HG02870 (cell line): ENCODE measurements around the gene SPPL2C.

Experiments used
- ATAC-seq: cut with Tn5 transposase; IDR thresholded peaks from one replicate; pipeline ENCODE4 v1.9.1; 2021; ENCODE audit warnings: mild to moderate bottlenecking, moderate library complexity; ENCODE audit not compliant: unreplicated experiment

Gene SPPL2C, protein sequence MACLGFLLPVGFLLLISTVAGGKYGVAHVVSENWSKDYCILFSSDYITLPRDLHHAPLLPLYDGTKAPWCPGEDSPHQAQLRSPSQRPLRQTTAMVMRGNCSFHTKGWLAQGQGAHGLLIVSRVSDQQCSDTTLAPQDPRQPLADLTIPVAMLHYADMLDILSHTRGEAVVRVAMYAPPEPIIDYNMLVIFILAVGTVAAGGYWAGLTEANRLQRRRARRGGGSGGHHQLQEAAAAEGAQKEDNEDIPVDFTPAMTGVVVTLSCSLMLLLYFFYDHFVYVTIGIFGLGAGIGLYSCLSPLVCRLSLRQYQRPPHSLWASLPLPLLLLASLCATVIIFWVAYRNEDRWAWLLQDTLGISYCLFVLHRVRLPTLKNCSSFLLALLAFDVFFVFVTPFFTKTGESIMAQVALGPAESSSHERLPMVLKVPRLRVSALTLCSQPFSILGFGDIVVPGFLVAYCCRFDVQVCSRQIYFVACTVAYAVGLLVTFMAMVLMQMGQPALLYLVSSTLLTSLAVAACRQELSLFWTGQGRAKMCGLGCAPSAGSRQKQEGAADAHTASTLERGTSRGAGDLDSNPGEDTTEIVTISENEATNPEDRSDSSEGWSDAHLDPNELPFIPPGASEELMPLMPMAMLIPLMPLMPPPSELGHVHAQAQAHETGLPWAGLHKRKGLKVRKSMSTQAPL

DNA sequence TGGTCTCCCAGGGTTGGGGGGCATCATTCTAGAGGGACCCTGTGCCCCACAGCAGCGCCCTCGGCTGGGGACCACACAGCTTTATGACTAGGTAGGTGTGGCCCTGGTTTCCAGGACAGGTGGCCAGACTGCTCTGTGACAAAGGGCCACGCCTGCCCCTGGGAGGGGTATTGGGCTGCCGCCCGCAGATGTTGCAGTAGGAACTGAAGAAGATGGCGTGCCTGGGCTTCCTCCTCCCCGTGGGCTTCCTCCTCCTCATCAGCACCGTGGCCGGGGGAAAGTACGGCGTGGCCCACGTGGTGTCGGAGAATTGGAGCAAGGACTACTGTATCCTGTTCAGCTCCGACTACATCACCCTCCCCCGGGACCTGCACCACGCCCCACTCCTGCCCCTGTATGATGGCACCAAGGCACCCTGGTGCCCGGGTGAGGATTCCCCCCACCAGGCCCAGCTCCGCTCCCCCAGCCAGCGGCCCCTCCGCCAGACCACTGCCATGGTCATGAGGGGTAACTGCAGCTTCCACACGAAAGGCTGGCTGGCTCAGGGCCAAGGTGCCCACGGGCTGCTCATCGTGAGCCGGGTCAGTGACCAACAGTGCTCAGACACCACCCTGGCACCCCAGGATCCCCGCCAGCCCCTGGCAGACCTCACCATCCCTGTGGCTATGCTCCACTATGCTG, at the start of gene SPPL2C:
Gene SPPL2C, plus strand, starts transcription at position 187 of the 681 bp plus-strand sequence. Its CDS starts 26 bp downstream, at position 213.
- ATAC-seq, result no peak

DNA sequence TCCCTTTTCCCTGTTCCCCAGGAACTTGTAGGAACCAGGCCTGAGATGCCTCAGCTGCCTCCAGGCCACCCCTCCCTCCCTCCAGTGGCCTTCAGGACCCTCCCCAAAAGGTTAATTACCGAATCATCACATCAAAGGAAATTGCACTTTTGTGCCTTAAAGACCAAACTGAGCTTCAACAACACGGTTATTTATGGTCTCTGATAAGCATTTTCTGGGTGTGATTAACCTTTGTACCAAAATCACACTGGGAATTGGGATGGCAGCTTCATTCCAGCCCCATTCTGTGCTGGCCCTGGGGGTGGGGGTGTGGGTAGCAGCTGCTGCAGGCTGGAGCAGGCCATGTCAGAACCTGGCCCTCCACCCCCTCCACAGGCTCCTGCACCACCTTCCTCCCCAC, 43.9 kb upstream of the SPPL2C start:
- ATAC-seq, result no peak

DNA sequence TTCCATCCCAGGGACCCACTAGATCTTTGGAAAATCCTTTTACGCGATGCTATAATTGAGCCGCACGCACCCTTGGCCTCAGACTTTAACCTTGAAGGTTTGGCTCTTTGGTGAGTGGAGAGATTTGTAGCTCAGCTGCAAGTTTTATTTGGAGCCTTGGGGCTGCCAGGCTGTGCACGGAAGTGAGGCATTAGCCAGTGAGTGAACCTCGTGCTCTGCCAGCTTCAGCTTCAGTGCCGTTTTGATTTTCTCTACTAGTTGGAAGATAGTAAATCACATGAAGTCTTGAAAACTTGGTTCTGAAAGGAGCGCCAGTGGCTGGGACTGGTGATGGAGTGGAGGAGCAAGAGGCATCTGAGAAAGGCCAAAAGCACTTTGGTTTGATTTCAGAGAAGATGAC, 43.3 kb upstream of the SPPL2C start:
- ATAC-seq, result no peak

DNA sequence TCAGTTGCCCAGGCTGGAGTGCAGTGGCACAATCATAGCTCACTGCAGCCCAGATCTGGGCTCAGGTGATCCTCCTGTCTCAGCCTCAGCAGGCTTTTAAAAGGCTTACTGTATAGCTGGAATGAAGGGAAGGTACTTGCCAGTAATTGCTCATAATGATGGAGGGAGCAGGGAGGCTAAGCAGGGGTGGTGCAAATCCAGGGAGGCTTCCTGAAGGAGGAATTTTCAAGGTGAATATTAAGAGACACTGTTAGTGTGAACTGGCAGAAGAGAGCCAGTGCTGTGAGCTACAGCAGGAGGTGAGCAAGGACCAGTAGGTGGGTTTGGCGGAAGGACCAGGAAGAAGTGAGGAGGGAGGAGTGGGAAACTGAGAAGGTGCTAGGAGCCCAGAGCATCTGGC, 35.8 kb upstream of the SPPL2C start:
- ATAC-seq, result no peak

DNA sequence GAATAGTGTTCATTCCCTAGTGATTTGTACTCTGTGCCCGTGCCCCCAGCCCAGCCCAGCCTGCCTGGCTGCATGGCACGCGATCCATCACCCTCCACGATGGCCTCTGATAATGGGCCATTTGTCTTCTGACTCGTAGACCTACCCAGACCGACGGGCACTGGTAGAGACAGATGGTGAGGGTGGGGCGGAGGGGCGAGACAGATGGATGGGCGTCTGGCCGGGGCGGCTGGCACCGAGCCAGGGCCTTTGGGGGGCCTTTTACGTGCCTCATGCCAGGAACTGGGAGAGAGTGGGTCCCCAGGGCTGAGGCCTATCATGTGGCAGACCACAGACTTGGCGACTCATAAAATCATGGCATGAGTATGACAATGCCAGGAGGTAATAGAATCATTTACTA, 35.2 kb upstream of the SPPL2C start:
- ATAC-seq, result no peak

DNA sequence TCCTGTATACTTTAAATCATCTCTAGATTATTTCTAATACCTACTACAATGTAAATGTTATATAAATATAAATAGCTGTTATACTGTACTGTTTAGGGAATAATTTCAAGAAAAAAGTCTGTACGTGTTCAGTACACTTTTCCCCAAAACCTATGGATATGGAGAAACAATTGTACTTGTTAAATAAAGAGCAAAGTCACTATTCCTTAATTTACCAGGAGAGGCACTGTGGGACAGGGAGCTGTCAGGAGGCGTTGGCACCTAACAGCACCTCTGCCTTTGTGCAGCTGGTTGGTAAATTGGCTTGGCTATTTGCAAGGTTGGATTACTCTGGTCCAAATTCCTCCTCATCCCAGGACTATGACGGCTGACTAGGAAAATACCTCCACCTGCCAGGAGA, 32.6 kb upstream of the SPPL2C start:
- ATAC-seq, result no peak

DNA sequence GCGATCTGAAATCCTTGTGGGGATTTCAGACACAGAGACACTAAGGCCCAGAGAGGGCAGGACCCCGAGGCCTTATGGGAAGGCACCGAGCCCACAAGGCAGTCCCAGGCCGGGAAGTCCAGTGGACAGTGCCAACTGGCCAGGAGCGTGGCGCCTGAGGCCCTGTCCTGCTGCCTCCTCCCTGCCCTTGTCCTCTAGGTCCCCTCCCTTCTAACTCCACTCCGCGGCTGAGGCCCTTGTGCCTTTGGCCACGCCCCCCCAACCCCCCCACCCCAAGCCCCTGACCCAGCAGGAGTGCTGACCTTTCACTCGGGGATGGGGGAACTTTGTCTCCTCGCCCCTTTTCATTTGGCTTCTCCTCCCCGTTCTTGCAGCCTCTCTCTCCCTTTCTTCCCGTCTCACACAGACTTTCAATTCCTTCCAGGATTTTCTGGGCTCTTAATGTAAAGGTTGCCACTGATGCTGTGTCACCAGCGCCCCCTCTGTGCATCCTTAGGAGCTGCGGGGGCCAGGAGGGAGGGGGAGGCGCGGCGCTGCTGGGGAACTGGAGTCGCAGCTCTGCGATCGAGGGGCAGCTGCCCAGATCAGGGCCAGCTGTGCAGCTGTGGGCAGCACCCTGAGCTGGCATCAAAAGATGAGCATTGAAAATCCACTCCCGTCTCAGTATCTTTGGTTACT, 31.5 kb upstream of the SPPL2C start:
- ATAC-seq, result no peak

DNA sequence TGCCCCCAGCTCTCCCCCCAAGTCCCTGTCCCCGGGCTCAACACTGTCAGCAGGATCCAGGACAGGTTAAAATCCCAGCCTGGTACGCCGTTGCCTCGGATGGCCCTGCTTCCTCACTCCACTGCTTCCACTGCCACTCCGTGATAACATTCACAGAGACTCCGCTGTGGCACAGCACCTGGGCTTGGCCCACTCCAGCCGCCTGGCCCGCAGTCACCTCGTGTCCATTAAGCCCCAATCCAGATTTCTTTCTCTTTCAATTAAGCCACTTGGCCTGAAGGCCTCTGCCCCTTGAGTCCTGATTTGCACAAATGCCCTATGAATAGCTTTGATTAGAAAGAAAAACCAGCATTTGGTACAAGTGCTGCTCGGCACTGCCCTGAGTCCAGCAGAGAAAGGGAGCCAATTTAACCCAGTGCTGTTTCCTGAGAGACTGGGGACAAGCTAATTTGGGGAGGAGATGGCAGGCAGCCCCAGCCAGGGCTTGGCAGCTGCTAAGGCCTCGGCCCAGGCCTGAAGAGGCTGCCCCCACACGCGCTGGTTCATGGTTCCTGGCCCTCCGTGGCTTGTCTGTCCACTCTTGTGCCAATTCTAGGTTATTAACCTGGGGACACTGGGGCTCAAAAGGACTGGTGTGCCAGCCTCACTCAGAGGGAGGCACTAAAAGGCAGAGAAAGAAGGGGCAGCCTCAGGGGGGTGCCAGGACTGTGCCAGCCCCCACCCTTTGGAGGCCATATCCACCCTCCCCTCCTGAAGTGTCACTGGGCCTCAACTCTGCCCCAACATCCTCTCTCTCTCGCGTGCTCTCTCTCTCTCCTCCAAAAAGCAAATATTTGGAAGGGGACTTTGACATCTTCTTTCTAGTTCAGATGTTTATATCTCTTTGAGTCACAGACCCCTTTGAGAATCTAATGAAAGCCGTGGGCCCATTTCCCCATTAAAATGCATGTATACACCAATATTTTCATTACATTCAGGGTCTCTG, 29.8 kb upstream of the SPPL2C start:
- ATAC-seq, result no peak

DNA sequence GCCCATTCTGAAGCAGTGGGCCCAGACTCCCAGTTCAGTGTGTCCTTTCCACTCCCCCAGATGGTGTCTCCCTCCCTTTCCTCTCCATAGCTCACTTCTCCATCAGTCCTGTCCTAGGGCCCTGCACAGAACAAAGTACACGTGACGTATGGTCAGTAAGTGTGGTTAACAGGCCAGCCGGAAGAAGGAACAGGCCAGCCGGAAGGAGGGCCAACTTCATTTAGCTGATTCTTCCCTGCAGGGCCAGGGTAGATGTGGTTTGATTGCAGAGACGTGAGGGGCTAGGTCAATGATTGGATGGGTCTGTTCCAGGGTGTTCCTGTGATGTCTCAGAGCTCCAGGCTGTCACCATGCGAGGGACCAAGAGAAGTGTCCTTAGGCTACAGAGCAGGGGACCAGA, 28.9 kb upstream of the SPPL2C start:
- ATAC-seq, result no peak

DNA sequence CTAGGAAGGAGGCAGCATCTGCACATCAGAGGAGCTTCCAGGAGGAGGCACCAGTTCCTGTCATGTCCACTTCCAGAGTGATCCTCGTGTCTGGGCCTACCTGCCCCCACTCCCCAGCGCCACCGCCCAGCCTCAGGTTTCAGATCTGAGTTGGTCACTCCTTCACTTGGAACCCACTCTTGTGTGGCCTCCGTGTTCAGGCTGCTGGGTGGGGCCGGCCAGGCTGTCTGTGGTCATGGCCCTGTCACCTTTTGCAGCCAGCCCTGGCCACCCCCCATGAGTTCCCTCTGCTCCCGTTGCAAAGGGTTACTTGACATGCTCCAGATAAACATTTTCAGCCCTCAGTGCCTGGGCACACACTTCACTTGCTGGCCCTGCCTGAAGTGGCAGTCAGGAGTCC, 26.6 kb upstream of the SPPL2C start:
- ATAC-seq, result no peak

DNA sequence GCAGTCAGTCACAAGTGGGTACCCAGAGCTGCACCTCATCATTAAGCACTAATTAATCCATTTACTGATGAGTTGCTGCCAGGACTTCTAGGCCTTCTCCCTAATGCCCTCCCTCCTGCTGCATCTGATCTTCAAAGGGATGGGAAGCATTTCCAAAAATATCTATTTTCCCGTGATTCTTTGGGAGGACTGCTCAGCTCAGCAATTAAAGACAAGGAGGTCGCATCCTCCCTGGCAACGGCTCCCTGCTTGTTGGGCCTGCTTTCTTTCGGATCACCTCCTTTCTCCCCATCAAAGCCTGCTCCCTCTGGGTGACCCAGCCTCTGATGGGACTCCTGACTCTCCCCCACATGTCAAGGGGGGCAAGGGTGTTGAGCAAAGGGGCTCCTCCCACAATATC, 26.0 kb upstream of the SPPL2C start:
- ATAC-seq, result no peak

DNA sequence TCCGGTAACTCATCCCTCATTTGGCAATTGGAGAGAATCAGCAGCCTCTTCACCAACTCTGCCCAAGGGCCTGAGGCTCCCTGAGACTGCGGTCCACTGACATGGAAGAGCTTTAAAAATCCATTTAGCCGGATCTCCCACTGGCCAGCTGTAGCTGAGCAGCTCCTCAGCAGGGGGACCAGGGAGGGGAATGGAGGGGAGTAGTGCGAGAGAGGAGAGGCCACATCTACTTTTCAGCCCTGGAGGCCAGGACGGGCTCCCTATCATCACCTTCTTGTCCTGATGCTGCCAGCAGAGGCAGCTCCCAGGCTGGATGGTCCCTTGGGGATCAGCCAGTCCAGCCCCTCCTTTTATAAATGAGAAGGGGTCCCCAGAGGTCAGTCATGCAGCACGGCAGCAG, 25.0 kb upstream of the SPPL2C start:
- ATAC-seq, result no peak

DNA sequence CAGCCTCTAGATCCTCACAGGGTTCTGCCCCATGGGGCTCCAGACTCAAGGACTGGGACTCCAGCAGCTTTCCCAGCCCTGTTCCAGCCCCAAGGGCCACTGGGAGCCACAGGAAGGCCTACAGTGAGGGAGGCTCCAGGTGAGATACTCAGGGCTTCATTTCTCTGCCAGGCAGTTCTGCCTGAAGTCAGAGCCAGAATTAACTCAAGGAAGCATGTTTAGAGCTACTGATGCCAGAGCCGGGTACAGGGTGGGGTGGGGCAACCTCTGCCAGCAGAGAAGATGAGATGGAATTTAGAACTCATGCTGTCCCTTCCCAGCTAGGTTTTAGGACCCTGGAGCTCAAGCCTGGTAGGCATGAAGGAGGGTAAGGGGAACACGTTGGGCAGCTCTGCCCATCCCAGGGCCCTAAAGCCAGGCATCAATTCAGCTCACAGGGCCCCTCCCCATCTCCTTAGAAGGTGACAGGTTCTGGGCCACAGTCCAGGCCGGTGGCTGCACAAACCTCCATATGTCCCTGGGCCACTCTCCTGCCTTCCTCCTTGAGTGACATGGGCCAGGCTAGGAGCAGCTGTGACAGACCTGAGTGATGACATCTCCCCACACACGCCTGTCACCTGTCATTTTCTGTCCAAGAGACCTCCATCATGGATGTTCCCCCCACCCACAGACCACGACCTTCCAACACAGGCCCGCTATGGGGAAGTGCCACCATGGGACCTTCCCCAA, 24.5 kb upstream of the SPPL2C start:
- no peak for ATAC-seq

DNA sequence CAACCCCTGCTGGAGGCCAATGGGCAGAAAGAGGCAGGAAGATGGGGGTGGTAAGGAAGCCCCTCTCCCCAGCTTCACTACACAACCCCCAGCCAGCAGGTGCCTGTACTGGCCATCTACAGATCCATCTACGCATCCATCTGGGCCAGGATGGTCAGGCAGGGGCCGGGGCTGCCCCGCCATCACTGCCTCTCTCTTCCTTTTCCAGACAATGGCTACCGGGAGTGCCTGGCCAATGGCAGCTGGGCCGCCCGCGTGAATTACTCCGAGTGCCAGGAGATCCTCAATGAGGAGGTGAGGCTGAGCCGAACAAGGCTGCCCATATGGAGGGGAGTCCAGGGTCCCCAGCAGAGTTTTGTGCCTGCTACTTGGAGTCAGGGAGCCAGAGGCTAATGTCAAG, 23.5 kb upstream of the SPPL2C start:
- ATAC-seq, result no peak

DNA sequence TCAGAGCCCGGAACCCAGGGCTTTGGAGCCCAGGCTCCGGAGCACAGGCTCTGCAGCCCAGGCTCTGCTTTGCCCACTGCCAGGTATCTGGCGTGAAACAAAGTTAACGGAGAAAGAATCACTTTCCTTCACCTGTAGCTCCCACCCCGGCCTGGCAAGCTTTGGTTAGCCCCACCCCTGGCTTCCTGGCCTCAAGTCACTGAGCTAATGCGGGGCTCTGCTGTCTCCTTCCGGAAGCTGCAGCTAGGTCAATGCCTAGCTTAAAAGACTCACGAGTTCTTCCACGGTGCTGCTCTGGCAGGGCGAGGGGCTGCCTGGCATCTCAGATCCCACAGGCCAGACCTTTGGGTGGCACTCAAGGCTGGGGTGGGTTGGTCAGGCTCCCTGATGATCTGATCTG, 21.1 kb upstream of the SPPL2C start:
- no peak for ATAC-seq

DNA sequence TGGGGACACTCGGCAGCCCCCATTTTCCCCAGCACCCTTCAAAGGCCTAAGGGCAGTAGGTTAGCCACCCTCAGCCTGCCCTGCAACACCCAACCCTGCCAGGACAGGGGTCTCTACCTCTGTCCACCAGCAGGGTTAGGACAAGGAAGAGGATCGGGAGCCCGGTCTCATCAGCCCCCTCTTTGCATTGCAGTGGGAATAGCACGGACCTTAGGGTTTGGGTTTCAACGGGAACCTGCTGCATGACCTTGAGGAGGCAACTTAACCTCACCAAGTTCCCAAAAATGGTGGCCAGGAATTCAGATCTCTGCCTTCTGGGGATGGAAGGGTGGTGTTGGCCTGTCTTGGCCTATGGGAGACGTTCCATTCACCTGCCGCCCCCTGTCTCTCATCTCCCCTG, 20.2 kb upstream of the SPPL2C start:
- no peak for ATAC-seq

DNA sequence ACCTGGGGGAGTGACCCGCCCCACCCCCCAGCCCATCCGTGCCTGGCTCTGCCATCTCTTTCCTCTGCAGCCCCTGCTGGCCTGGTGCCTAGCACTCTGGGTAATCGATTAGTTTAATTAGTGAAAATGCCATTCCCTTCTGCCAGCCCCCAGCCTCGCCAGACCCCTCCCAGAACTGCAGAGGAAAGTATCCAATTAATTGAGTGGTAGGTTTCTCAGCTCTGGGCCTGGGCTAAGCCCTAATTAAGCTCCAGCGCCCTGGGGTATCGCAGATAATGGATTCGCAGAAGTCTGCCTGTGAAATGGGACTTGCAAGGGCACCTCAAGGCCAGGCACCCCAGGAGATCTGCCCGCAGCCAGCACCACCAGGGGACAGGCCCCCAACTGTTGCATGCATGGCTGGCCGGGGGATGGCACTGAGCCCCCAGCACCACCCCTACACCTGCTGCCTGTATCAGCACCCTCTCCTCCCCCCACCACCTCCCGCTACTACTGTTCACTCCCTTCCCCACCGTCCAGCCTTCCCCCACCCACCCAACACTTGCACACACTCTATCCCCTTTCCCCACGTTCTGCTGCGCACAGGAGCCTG, 19.7 kb upstream of the SPPL2C start:
- no peak for ATAC-seq

DNA sequence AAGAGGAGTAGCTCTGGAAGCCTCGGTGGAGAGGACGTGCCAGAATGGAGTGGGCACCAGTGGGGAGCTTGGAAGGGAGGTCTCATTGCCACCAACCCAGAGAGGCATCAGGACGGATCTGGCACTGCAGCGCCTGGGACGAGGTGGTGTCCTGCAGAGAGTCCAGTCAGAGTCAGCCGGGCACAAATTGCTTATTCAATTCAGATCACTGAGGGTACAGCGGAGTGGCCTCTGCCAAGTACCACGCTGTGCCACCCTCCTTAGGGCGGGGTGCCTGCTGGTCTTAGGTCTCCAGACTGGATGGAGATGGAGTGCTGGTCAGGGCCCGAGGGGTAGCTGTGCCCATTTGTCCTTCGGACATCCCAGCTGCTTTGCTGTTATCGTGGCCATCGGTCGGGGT, 18.9 kb upstream of the SPPL2C start:
- no peak for ATAC-seq

DNA sequence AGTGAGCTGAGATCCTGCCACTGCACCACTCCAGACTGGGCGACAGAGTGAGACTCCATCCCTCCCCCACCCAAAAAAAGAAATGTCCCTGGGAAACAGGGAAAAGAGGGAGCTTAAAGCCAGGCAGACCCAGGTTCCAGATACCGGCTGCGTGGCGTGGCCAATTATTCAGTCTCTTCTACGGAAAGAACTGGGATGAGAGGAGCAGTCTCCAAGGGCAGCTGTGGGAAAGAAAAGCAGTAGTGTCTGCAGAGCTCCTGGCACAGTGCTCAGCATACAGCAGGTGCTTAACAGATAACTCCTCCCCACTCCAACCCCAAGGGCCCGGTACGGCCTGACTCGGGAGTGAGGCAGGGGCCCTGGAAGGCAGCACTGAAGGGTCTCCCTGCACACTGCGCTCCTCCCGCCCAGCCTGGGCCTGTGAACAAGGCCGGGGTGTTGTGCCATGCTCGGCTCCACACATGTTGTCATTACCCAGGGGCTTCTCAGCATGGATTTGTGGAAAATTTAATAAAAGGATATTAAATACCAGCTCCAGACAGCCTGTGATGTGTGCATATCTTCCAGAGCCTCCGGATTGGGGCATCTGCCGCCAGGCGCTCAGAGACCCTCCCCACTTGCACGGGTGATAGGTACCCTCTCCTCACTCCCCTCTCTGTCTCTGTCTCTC, 17.6 kb upstream of the SPPL2C start:
- no peak for ATAC-seq
